Keratinocyte (primary cell): ENCODE data around the gene GLOD4. TPM values are rescaled to one million over a fixed set of nuclear protein-coding genes. Genes with fewer than 3 reads are reported as not detected.

Experiments
- DNase-seq: peaks from one replicate; pipeline ENCODE4 v3.0.0-alpha.2; 2011; ENCODE audit warnings: low read depth, missing footprints, low spot score
- FAIRE-seq: peaks from 2 replicates; lab custom pipeline; 2011; peaks lifted over from hg19 to GRCh38; lab: Jason Lieb, UNC
- H2AFZ ChIP-seq: 2 replicates; pipeline ENCODE4 v1.6.0; 2012; ENCODE audit warnings: low read length, control low read depth, inconsistent platforms; ENCODE audit not compliant: control insufficient read depth
- H3K27ac ChIP-seq: 2 replicates; pipeline ENCODE4 v1.5.1; 2011; ENCODE audit warnings: low read length; ENCODE audit not compliant: control insufficient read depth, insufficient read depth
- H3K27me3 ChIP-seq: 3 replicates; pipeline ENCODE4 v1.6.0; 2011; ENCODE audit warnings: low read length; ENCODE audit not compliant: control insufficient read depth, insufficient read depth; ENCODE audit errors: extremely low read depth
- H3K36me3 ChIP-seq, 2 experiments: 2 replicates in 1 of 2; 3 replicates in 1 of 2; pipeline ENCODE4 v1.5.1; 2011; ENCODE audit warnings: low read length in 2 of 2, mild to moderate bottlenecking in 1 of 2; ENCODE audit not compliant: control insufficient read depth in 2 of 2, insufficient read depth in 2 of 2; ENCODE audit errors: extremely low read depth in 1 of 2
- H3K4me1 ChIP-seq: 3 replicates; pipeline ENCODE4 v1.5.1; 2011; ENCODE audit warnings: low read length; ENCODE audit not compliant: control insufficient read depth, insufficient read depth; ENCODE audit errors: extremely low read depth
- H3K4me2 ChIP-seq: 3 replicates; pipeline ENCODE4 v1.6.0; 2011; ENCODE audit warnings: low read depth, low read length; ENCODE audit not compliant: control insufficient read depth, insufficient read depth; ENCODE audit errors: extremely low read depth
- H3K4me3 ChIP-seq, 3 experiments: fragments of 200-600 bp in 1 of 3; sonication (generic) in 1 of 3; 2 replicates in 2 of 3; 3 replicates in 1 of 3; pipeline ENCODE4 v1.5.1; 2011 to 2016; ENCODE audit warnings: low read length in 3 of 3, mild to moderate bottlenecking in 3 of 3, control low read depth in 2 of 3, inconsistent platforms in 1 of 3, low read depth in 1 of 3, mixed read lengths in 1 of 3, mixed run types in 1 of 3, moderate library complexity in 1 of 3; ENCODE audit not compliant: control insufficient read depth in 2 of 3, insufficient read depth in 2 of 3; ENCODE audit errors: extremely low read depth in 1 of 3
- H3K79me2 ChIP-seq: 2 replicates; pipeline ENCODE4 v1.6.0; 2012; ENCODE audit warnings: low read length; ENCODE audit not compliant: control insufficient read depth, insufficient read depth
- H3K9ac ChIP-seq: 3 replicates; pipeline ENCODE4 v1.6.0; 2011; ENCODE audit warnings: low read length; ENCODE audit not compliant: control insufficient read depth, insufficient read depth; ENCODE audit errors: extremely low read depth
- H3K9me1 ChIP-seq: 3 replicates; pipeline ENCODE4 v1.6.0; 2011; ENCODE audit warnings: low read length; ENCODE audit not compliant: control insufficient read depth, insufficient read depth; ENCODE audit errors: extremely low read depth
- H3K9me3 ChIP-seq: 2 replicates; pipeline ENCODE4 v1.5.1; 2012; ENCODE audit warnings: low read depth, low read length; ENCODE audit not compliant: control insufficient read depth
- H4K20me1 ChIP-seq: 3 replicates; pipeline ENCODE4 v1.6.0; 2011; ENCODE audit warnings: low read length; ENCODE audit not compliant: control insufficient read depth, insufficient read depth; ENCODE audit errors: extremely low read depth
- CTCF ChIP-seq, 3 experiments: IDR thresholded peaks in 1 of 3; conservative IDR thresholded peaks in 1 of 3; optimal IDR thresholded peaks in 1 of 3; 2 replicates in 2 of 3; 3 replicates in 1 of 3; pipeline versions ENCODE3 to v1.5.1; 2011; ENCODE audit warnings: low read length in 3 of 3, mild to moderate bottlenecking in 3 of 3, moderate library complexity in 2 of 3, control low read depth in 1 of 3, inconsistent platforms in 1 of 3; ENCODE audit not compliant: insufficient read depth in 2 of 3; ENCODE audit errors: extremely low read depth in 1 of 3
- EZH2 ChIP-seq: IDR thresholded peaks from one replicate; pipeline ENCODE4 v1.6.1; 2012; ENCODE audit warnings: inconsistent platforms, mild to moderate bottlenecking, low read length, moderate library complexity
- dilution Hi-C: fragments of 300-500 bp; cut with MboI; formaldehyde crosslinking; loops from one replicate; pipeline ENCODE4 v1.7.0; 2020; ENCODE audit warnings: low sequenced_read_pairs; ENCODE audit not compliant: extremely low pct_ligation_motif_present
- polyA plus RNA-seq, 5 experiments: library from polyadenylated mRNA; depleted of rRNA in 3 of 5; stranded (reverse) in 3 of 5; stranded (forward) in 1 of 5; unstranded in 1 of 5; fragments of >200 nt; gene quantifications; 1 replicate in 1 of 5; 2 replicates in 3 of 5; 3 replicates in 1 of 5; pipeline versions ENCODE4 v1.2.1 to v1.2.3, GENCODE V29; 2011 to 2012; ENCODE audit warnings: missing spikeins in 2 of 5, low read depth in 1 of 5, low replicate concordance in 1 of 5

The GLOD4 gene
- polyA plus RNA-seq, 1 donor (not counting 4 experiments of a cell fraction or from before 2014, with no cell fraction given): 71.9 TPM

DNA sequence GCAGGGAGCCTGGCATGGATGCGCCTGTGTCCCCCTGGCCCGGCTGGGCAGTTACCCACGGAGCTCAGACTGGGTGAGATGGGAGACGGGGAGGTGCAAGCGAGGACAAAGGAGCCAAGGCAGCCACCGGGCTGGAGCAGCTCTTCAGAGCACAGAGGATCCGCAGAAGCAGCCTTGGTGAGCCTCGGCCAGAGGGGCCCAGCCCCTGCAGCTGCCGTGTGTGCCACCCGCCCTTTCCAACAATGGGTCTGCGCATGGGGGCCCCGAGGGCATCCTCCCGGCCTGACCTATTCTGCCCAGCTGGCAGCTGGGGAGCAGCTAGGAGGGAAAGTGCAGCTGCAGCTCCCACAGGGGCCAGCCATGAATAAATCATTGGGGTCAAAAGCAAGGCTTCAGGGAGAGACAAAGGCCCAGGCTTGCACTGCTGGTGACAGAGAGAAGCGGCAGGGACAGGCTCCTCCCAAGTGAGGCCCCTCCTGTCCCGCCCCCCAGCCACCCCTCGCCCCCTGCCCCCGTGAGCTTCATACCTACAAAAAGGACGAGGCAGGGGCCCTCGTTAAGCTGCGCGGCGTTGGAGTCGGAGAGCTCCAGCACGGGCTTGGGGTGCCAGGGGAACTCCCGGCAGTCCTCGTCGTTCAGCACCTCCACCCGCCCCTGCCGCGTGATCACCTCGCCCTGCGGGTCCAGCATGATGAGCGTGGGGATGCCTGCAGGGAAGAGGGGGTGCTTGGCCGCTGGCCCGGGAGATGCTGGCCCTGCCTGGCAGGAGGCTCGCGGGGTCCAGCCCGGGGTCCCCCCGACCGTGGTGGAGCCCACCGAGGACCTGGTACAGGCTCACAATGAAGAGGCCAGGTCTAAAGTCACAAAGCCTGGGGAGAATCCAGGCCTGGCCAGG, 22.7 kb upstream of the GLOD4 start:
- dilution Hi-C loops: no loop called here
- H4K20me1 ChIP-seq: peaks cover 4% of the 10 kb centered on the region
- H3K36me3 ChIP-seq: peaks cover 25 to 34% of the 10 kb centered on the region in 2 experiments

DNA sequence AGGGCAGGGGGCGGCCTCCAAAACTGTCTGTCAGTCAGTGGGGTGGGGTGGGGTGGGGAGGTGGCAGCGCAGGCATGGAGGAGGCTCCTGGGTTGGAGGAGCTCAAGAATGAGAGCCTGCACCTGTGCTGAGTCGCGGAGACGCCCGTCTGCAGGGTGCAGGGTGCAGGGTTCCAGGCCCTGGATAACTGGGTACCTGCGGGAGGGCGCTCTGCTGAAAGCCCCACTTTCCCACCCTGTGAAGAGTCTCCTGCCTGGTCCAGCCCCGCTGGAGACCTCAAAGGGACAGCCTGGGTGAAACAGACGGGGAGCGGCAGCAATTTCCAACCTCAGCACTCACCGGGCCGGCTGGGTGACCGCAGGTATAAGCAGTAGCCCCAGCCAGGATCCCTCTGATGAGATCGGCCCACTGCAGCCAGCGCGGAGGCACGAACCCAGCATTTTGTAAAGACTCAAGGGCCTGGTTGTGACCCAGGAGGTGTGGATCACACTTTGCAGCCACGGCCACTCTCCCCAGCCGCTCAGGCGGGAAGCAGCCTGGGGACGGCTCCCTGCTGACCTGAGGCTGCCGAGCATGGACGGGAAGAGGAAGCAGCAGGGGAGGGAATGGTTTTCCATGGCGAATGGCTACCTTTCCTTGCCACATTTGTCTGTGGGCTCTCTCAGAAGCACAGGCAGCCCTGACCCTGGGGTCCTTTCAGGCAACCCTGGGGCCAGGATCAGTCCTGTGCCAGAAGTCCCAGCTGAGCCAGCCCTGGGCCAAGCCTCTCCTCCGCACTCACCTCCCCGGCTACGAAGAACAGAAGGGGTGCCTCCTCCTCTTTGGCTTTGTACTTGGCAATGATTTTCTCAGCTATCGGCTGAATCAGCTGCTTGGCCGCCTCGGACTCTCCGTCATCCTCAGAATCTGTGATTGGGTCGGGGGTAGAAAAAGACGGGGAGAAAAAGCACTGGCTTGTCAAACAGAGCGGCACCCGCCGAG, 21.1 kb upstream of the GLOD4 start:
- no peaks in the 10 kb centered on the region for H3K9me1 ChIP-seq
- H3K4me1 ChIP-seq: no peaks in the 10 kb centered on the region
- no peak overlapping the region for H3K9ac ChIP-seq
- no peaks in the 10 kb centered on the region for H3K27me3 ChIP-seq
- peaks cover 21 to 40% of the 10 kb centered on the region in 2 experiments for H3K36me3 ChIP-seq
- H2AFZ ChIP-seq: no peak overlapping the region
- H4K20me1 ChIP-seq: no peaks in the 10 kb centered on the region
- H3K4me2 ChIP-seq: no peak overlapping the region
- H3K4me3 ChIP-seq: no peak overlapping the region
- DNase-seq: no peak
- no peak for FAIRE-seq
- dilution Hi-C loops: no loop called here
- no peak overlapping the region for H3K27ac ChIP-seq
- TF ChIP-seq EZH2: no peak
- no peaks in the 10 kb centered on the region for H3K9me3 ChIP-seq
- peaks cover 2% of the 10 kb centered on the region for H3K79me2 ChIP-seq

More for the DNA sequence above, 22.7 kb upstream of the GLOD4 start:
- peaks cover 11% of the 10 kb centered on the region for H3K79me2 ChIP-seq
- no peak overlapping the region for H2AFZ ChIP-seq
- TF ChIP-seq CTCF (optimal IDR thresholded peaks at IDR 0.05 in 1 of 3, IDR thresholded peaks at IDR 0.05 in 1 of 3, conservative IDR thresholded peaks at IDR 0.05 in 1 of 3; ENCODE audit: extremely low read depth in 1 of 3, insufficient read depth in 2 of 3, low read length in 3 of 3): no peak
- no peak for TF ChIP-seq EZH2
- H3K27ac ChIP-seq: no peak overlapping the region
- H3K9ac ChIP-seq: no peak overlapping the region
- no peaks in the 10 kb centered on the region for H3K4me1 ChIP-seq
- no peaks in the 10 kb centered on the region for H3K9me1 ChIP-seq
- no peak overlapping the region for H3K4me3 ChIP-seq
- H3K27me3 ChIP-seq: no peaks in the 10 kb centered on the region
- FAIRE-seq (no peak), DNase-seq (no peak)
- no peaks in the 10 kb centered on the region for H3K9me3 ChIP-seq
- H3K4me2 ChIP-seq: no peak overlapping the region
